Lung (tissue), 12 donors: ENCODE data around the gene MTRR. TPM values are rescaled to one million over a fixed set of nuclear protein-coding genes. Genes with fewer than 3 reads are reported as not detected.

Source experiments
- ATAC-seq: fragments of 200-7000 bp; cut with Tn5 transposase; one replicate; pipeline ENCODE4 v1.9.1; 2020; ENCODE audit warnings: moderate number of reproducible peaks; ENCODE audit not compliant: insufficient read depth, low FRiP score
- DNase-seq, 3 donors: peaks; one replicate each; pipeline ENCODE4 v3.0.0-alpha.2; 2013 to 2017
- H3K27ac ChIP-seq, 2 donors: one replicate each; pipeline ENCODE4 v1.5.1; 2013; ENCODE audit warnings: mild to moderate bottlenecking in 2 of 2, moderate library complexity in 2 of 2, control low read depth in 1 of 2, inconsistent platforms in 1 of 2, low read depth in 1 of 2, low read length in 1 of 2
- H3K27me3 ChIP-seq, 3 donors: one replicate each; pipeline ENCODE4 v1.5.1; 2013; ENCODE audit warnings: low read length in 2 of 3; ENCODE audit not compliant: control insufficient read depth in 3 of 3, insufficient read depth in 3 of 3
- H3K36me3 ChIP-seq, 4 donors: one replicate each; pipeline ENCODE4 v1.5.1; 2013; ENCODE audit warnings: low read length in 4 of 4, mild to moderate bottlenecking in 1 of 4, moderate library complexity in 1 of 4; ENCODE audit not compliant: control insufficient read depth in 4 of 4, insufficient read depth in 4 of 4
- H3K4me1 ChIP-seq, 5 donors: one replicate each; pipeline ENCODE4 v1.5.1; 2013; ENCODE audit warnings: low read length in 5 of 5, mild to moderate bottlenecking in 2 of 5, moderate library complexity in 1 of 5; ENCODE audit not compliant: control insufficient read depth in 5 of 5, insufficient read depth in 5 of 5
- H3K4me3 ChIP-seq: one replicate; pipeline ENCODE4 v1.5.1; 2013; ENCODE audit warnings: mild to moderate bottlenecking, control low read depth, moderate library complexity
- H3K9ac ChIP-seq, 2 donors: one replicate each; pipeline ENCODE4 v1.5.1; 2013; ENCODE audit warnings: low read length in 2 of 2, control low read depth in 1 of 2; ENCODE audit not compliant: insufficient read depth in 1 of 2
- H3K9me3 ChIP-seq, 4 donors: one replicate each; pipeline ENCODE4 v1.5.1; 2013; ENCODE audit warnings: low read length in 3 of 4, mild to moderate bottlenecking in 1 of 4, moderate library complexity in 1 of 4; ENCODE audit not compliant: control insufficient read depth in 4 of 4, insufficient read depth in 3 of 4
- WGBS, 2 donors: extraction: QIAGEN DNeasy Blood & Tissue Kit; methylation state at CpG; one replicate each; pipeline ENCODE4 v1.1.7; 2013; 5-methylcytosine and 5-hydroxymethylcytosine counted together
- polyA plus RNA-seq, 2 donors: library from polyadenylated mRNA; stranded (reverse); fragments of 200-250 nt; gene quantifications; one replicate each; pipeline ENCODE4 v1.2.1, GENCODE V29; 2013
- total RNA-seq, 2 donors: library from RNA; depleted of rRNA in 1 of 2; stranded (reverse); fragments of >200 nt in 1 of 2; gene quantifications; one replicate each; pipeline ENCODE4 v1.2.1, GENCODE V29; 2014 to 2021
- TF ChIP-seq, protein P1 (sequence below): IDR thresholded peaks from 2 replicates; pipeline ENCODE4 v1.5.1; 2012; ENCODE audit warnings: mild to moderate bottlenecking; ENCODE audit errors: control extremely low read depth, extremely low read depth
- donor health status: control.
- donor health status: control.
- donor health status: Bipolar disorder and iron deficiency.
- donor health status: healthy.
- donor health status: DM: yes; HTN: yes; CAD: no.

MTRR gene
- total and polyA plus RNA-seq, 4 donors, result 31.0 to 115 (median 72.1) TPM

- peaks cover 0 to 2% (median 0%) of the 10 kb centered on the region in 4 donors for H3K9me3 ChIP-seq
- no peak overlapping the region for H3K9ac ChIP-seq
- no peak for DNase-seq
- WGBS, 2 donors, result 86 to 90% methylated on average over 7 of the region's 7 CpGs
- ATAC-seq, result no peak
- no peak overlapping the region for H3K27ac ChIP-seq
- H3K4me3 ChIP-seq, result no peak overlapping the region
- no peaks in the 10 kb centered on the region for H3K36me3 ChIP-seq
- TF ChIP-seq, protein P1, sequence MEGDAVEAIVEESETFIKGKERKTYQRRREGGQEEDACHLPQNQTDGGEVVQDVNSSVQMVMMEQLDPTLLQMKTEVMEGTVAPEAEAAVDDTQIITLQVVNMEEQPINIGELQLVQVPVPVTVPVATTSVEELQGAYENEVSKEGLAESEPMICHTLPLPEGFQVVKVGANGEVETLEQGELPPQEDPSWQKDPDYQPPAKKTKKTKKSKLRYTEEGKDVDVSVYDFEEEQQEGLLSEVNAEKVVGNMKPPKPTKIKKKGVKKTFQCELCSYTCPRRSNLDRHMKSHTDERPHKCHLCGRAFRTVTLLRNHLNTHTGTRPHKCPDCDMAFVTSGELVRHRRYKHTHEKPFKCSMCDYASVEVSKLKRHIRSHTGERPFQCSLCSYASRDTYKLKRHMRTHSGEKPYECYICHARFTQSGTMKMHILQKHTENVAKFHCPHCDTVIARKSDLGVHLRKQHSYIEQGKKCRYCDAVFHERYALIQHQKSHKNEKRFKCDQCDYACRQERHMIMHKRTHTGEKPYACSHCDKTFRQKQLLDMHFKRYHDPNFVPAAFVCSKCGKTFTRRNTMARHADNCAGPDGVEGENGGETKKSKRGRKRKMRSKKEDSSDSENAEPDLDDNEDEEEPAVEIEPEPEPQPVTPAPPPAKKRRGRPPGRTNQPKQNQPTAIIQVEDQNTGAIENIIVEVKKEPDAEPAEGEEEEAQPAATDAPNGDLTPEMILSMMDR, result no peak
- H3K27me3 ChIP-seq, result peaks cover 0 to 13% (median 3%) of the 10 kb centered on the region in 3 donors
- H3K4me1 ChIP-seq, result peaks cover 0 to 8% (median 0%) of the 10 kb centered on the region in 5 donors
Observed at GRCh38 chr5:7845557-7845956, 23.4 kb upstream of the MTRR start.

GRCh38 chr5:7846327-7846726 lies 22.6 kb upstream of the MTRR start:
- 89 to 94% methylated on average over 5 of the region's 5 CpGs for WGBS, 2 donors
- H3K9me3 ChIP-seq, result peaks cover 0 to 2% (median 0%) of the 10 kb centered on the region in 4 donors
- TF ChIP-seq, protein P1, result no peak
- H3K36me3 ChIP-seq, result no peaks in the 10 kb centered on the region
- H3K9ac ChIP-seq, result no peak overlapping the region
- DNase-seq, result no peak
- no peak for ATAC-seq
- H3K27ac ChIP-seq, result no peak overlapping the region
- H3K4me3 ChIP-seq, result no peak overlapping the region
- peaks cover 0 to 14% (median 0%) of the 10 kb centered on the region in 5 donors for H3K4me1 ChIP-seq
- peaks cover 0 to 13% (median 3%) of the 10 kb centered on the region in 3 donors for H3K27me3 ChIP-seq

DNA sequence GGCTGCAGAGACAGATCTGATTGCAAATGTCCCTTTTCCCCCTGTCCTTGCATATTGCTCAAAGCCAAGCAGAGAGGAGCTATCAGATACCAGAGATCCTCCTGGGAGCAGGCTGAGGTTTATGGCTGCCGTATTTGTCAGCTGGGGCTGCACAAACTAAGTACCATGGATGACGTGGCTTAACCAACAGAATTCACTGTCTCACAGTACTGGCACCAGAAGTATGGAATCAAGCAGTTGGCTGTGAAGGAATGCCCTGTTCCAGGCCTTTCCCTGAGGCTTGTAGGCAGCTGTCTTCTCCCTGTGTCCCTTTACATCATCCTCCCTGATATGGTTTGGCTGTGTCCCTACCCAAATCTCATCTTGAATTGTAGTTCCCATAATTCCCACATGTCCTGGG lies 20.7 kb upstream of the MTRR start:
- Histone ChIP-seq H3K9me3 (peaks cover 0 to 2% (median 0%) of the 10 kb centered on the region in 4 donors), H3K4me1 (peaks cover 0 to 20% (median 6%) of the 10 kb centered on the region in 5 donors), H3K4me3 (no peak overlapping the region), H3K36me3 (no peaks in the 10 kb centered on the region), H3K9ac (no peak overlapping the region), H3K27ac (no peak overlapping the region), H3K27me3 (peaks cover 0 to 13% (median 3%) of the 10 kb centered on the region in 3 donors)
- TF ChIP-seq, protein P1, result no peak
- WGBS, 2 donors, result 81 to 87% methylated on average over 2 of the region's 2 CpGs
- ATAC-seq (no peak), DNase-seq (no peak)
